WTC11 (cell line): ENCODE results near the gene NOP9. TPM values are rescaled to one million over a fixed set of nuclear protein-coding genes. Genes with fewer than 3 reads are reported as not detected.

ENCODE experiments used
- ATAC-seq: fragments of 200-7000 bp; cut with Tn5 transposase; 2 replicates; pipeline ENCODE4 v1.10.0; 2021; ENCODE audit warnings: mild to moderate bottlenecking, moderate library complexity
- CTCF ChIA-PET: fragments of 300-600 bp; sonication (Branson Sonifier 250); formaldehyde crosslinking; loops from one replicate; lab custom pipeline; 2021; ENCODE audit warnings: antibody characterized with exemption; lab: Charles Lee
- POLR2A ChIA-PET: fragments of 350-600 bp; sonication (Branson Sonifier 250); formaldehyde crosslinking; loops from one replicate; lab custom pipeline; 2021; ENCODE audit warnings: antibody characterized with exemption; lab: Charles Lee
- DNase-seq: peaks from one replicate; pipeline ENCODE4 v3.0.0; 2021; ENCODE audit warnings: low spot score
- H3K27ac Mint-ChIP-seq: 2 replicates; pipeline ENCODE4 v1.8.0; 2021; ENCODE audit warnings: mixed read lengths
- H3K27me3 Mint-ChIP-seq: 2 replicates; pipeline ENCODE4 v1.8.0; 2021; ENCODE audit warnings: low read depth, mild to moderate bottlenecking, moderate library complexity, mixed read lengths
- H3K36me3 Mint-ChIP-seq: 2 replicates; pipeline ENCODE4 v1.8.0; 2021; ENCODE audit warnings: mixed read lengths
- H3K4me1 Mint-ChIP-seq: 2 replicates; pipeline ENCODE4 v1.8.0; 2022; ENCODE audit warnings: mixed read lengths
- H3K4me3 Mint-ChIP-seq: 2 replicates; pipeline ENCODE4 v1.8.0; 2021; ENCODE audit warnings: mild to moderate bottlenecking, moderate library complexity, mixed read lengths
- H3K9me3 Mint-ChIP-seq: 2 replicates; pipeline ENCODE4 v1.8.0; 2021; ENCODE audit warnings: mixed read lengths
- CDX4 ChIP-seq: fragments of 250-450 bp; sonication (Bioruptor Pico); IDR thresholded peaks from 2 replicates; pipeline ENCODE4 v1.9.0; 2021; ENCODE audit warnings: moderate library complexity, mild to moderate bottlenecking, inconsistent platforms, borderline replicate concordance
- ETV6 ChIP-seq: sonication (generic); formaldehyde crosslinking; IDR thresholded peaks from 2 replicates; pipeline ENCODE4 v1.8.1; 2022; ENCODE audit warnings: mild to moderate bottlenecking, missing genetic modification reagents
- GABPB1 ChIP-seq: sonication (generic); formaldehyde crosslinking; IDR thresholded peaks from 2 replicates; pipeline ENCODE4 v1.8.1; 2023; ENCODE audit warnings: mild to moderate bottlenecking, missing genetic modification reagents
- HMGXB4 ChIP-seq: sonication (generic); formaldehyde crosslinking; IDR thresholded peaks from 2 replicates; pipeline ENCODE4 v1.8.1; 2023; ENCODE audit warnings: mild to moderate bottlenecking, moderate library complexity, missing genetic modification reagents
- JAZF1 ChIP-seq: fragments of 250-450 bp; sonication (Bioruptor Pico); IDR thresholded peaks from 2 replicates; pipeline ENCODE4 v1.9.0; 2021; ENCODE audit warnings: moderate library complexity, mild to moderate bottlenecking, inconsistent platforms
- NR2C2 ChIP-seq: sonication (generic); formaldehyde crosslinking; IDR thresholded peaks from 2 replicates; pipeline ENCODE4 v1.8.0; 2022; ENCODE audit warnings: mild to moderate bottlenecking, missing genetic modification reagents
- PRDM15 ChIP-seq: sonication (generic); formaldehyde crosslinking; IDR thresholded peaks from 2 replicates; pipeline ENCODE4 v1.8.0; 2022; ENCODE audit warnings: missing genetic modification reagents
- PRRX2 ChIP-seq: fragments of 250-450 bp; sonication (Bioruptor Pico); IDR thresholded peaks from 2 replicates; pipeline ENCODE4 v1.8.0; 2021; ENCODE audit warnings: mild to moderate bottlenecking
- SMAD3 ChIP-seq: sonication (generic); formaldehyde crosslinking; IDR thresholded peaks from 2 replicates; pipeline ENCODE4 v1.8.0; 2022; ENCODE audit warnings: missing genetic modification reagents, mild to moderate bottlenecking, borderline replicate concordance
- TCF7 ChIP-seq: sonication (generic); formaldehyde crosslinking; IDR thresholded peaks from 2 replicates; pipeline ENCODE4 v1.8.0; 2022; ENCODE audit warnings: mild to moderate bottlenecking, low read depth, missing genetic modification reagents, moderate library complexity
- TEAD4 ChIP-seq: sonication (generic); formaldehyde crosslinking; IDR thresholded peaks from 2 replicates; pipeline ENCODE4 v1.8.0; 2022; ENCODE audit warnings: mild to moderate bottlenecking, missing genetic modification reagents
- ZBTB21 ChIP-seq: sonication (generic); formaldehyde crosslinking; IDR thresholded peaks from 2 replicates; pipeline ENCODE4 v1.8.1; 2023; ENCODE audit warnings: mild to moderate bottlenecking, missing genetic modification reagents, borderline replicate concordance
- ZNF281 ChIP-seq: sonication (generic); formaldehyde crosslinking; IDR thresholded peaks from 2 replicates; pipeline ENCODE4 v1.8.0; 2023; ENCODE audit warnings: mild to moderate bottlenecking, missing genetic modification reagents
- ZSCAN18 ChIP-seq: fragments of 250-450 bp; sonication (Bioruptor Pico); IDR thresholded peaks from 2 replicates; pipeline ENCODE4 v2.1.2; 2022; ENCODE audit warnings: mild to moderate bottlenecking, moderate library complexity
- total RNA-seq: library from RNA; stranded (reverse); gene quantifications from 3 replicates; pipeline ENCODE4 v1.2.3, GENCODE V29; 2021

The NOP9 gene
- total RNA-seq, 1 experiment from 2014 or later = 44.4 TPM

- TF ChIP-seq PRDM15 (CRISPR knock-in tag) (no peak), JAZF1 (CRISPR knock-in tag) (no peak)
These were observed 35.8 kb upstream of the NOP9 start (continued) for GRCh38 chr14:24263848-24264247.

- Mint-ChIP-seq H3K4me1 (no peaks in the 10 kb centered on the region), H3K9me3 (no peaks in the 10 kb centered on the region)
- TF ChIP-seq JAZF1 (CRISPR knock-in tag) (no peak), SMAD3 (no peak), CDX4 (no peak), PRRX2 (CRISPR knock-in tag) (no peak), ETV6 (CRISPR knock-in tag) (no peak), TEAD4 (no peak), NR2C2 (no peak), HMGXB4 (no peak), TCF7 (no peak), ZSCAN18 (no peak), ZBTB21 (CRISPR knock-in tag) (no peak), GABPB1 (no peak), ZNF281 (CRISPR knock-in tag) (no peak)
- TF ChIP-seq, all 79 proteins: peak for 0
- POLR2A ChIA-PET = no interaction called here
- DNase-seq = no peak
- no peak overlapping the region for H3K4me3 Mint-ChIP-seq
- no peak for ATAC-seq
- CTCF ChIA-PET = interaction anchor here (1.2 kb wide), 1 partner anchor 44 kb away, joined by 4 read pairs; the partner anchor contains the start of gene CIDEB
- no peak overlapping the region; the same call in 1 of the 2 replicates for H3K27ac Mint-ChIP-seq
- peaks cover 4% of the 10 kb centered on the region; the same call in 1 of the 2 replicates for H3K36me3 Mint-ChIP-seq
- H3K27me3 Mint-ChIP-seq = no peaks in the 10 kb centered on the region
These were observed 35.4 kb upstream of the NOP9 start for GRCh38 chr14:24264298-24264697.
